Activated gamma-delta T cell treated with Interleukin-2 at 50 U/mL for 16 hours (primary cell): ENCODE results near the gene QRSL1.
"Not testable (repeated sequence)": the region's sequence is repeated elsewhere in the genome, so short reads cannot be mapped to it uniquely, and the experiment has no call there.

Experiments
- DNase-seq: peaks from one replicate; pipeline ENCODE4 v3.0.0-alpha.2; 2020

The QRSL1 gene

GRCh38 chr6:106684011-106684410 lies 54.6 kb downstream of the QRSL1 start:
- DNase-seq, result no peak

- DNase-seq, result no peak
Measured at GRCh38 chr6:106685833-106686232, 56.5 kb downstream of the QRSL1 start.

GRCh38 chr6:106688177-106688951 lies 59.0 kb downstream of the QRSL1 start:
- no peak for DNase-seq

- DNase-seq, result no peak
Measured at GRCh38 chr6:106692112-106692818, 62.9 kb downstream of the QRSL1 start.

GRCh38 chr6:106692819-106693208 lies 63.4 kb downstream of the QRSL1 start:
- no peak for DNase-seq

- DNase-seq, result no peak
Measured at GRCh38 chr6:106693418-106693817, 64.0 kb downstream of the QRSL1 start.

GRCh38 chr6:106694343-106694742 lies 65.0 kb downstream of the QRSL1 start:
- DNase-seq, result no peak

GRCh38 chr6:106700581-106700980 lies 71.2 kb downstream of the QRSL1 start:
- no peak for DNase-seq

GRCh38 chr6:106701201-106701600 lies 71.8 kb downstream of the QRSL1 start:
- not testable (repeated sequence) for DNase-seq

GRCh38 chr6:106702046-106702445 lies 72.7 kb downstream of the QRSL1 start:
- DNase-seq, result no peak

- DNase-seq, result no peak
Measured at GRCh38 chr6:106702451-106703110, 73.2 kb downstream of the QRSL1 start.

- DNase-seq, result no peak
Measured at GRCh38 chr6:106704327-106704726, 74.9 kb downstream of the QRSL1 start.

- no peak for DNase-seq
Measured at GRCh38 chr6:106705156-106705555, 75.8 kb downstream of the QRSL1 start.

GRCh38 chr6:106710580-106710979 lies 81.2 kb downstream of the QRSL1 start:
- no peak for DNase-seq

- no peak for DNase-seq
Measured at GRCh38 chr6:106714281-106714680, 84.9 kb downstream of the QRSL1 start.

GRCh38 chr6:106715922-106716321 lies 86.5 kb downstream of the QRSL1 start:
- no peak for DNase-seq

- DNase-seq, result no peak
Measured at GRCh38 chr6:106716966-106717365, 87.6 kb downstream of the QRSL1 start.
